ENCODE measurements around the gene SERPINA5.

SERPINA5 gene, protein sequence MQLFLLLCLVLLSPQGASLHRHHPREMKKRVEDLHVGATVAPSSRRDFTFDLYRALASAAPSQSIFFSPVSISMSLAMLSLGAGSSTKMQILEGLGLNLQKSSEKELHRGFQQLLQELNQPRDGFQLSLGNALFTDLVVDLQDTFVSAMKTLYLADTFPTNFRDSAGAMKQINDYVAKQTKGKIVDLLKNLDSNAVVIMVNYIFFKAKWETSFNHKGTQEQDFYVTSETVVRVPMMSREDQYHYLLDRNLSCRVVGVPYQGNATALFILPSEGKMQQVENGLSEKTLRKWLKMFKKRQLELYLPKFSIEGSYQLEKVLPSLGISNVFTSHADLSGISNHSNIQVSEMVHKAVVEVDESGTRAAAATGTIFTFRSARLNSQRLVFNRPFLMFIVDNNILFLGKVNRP

DNA sequence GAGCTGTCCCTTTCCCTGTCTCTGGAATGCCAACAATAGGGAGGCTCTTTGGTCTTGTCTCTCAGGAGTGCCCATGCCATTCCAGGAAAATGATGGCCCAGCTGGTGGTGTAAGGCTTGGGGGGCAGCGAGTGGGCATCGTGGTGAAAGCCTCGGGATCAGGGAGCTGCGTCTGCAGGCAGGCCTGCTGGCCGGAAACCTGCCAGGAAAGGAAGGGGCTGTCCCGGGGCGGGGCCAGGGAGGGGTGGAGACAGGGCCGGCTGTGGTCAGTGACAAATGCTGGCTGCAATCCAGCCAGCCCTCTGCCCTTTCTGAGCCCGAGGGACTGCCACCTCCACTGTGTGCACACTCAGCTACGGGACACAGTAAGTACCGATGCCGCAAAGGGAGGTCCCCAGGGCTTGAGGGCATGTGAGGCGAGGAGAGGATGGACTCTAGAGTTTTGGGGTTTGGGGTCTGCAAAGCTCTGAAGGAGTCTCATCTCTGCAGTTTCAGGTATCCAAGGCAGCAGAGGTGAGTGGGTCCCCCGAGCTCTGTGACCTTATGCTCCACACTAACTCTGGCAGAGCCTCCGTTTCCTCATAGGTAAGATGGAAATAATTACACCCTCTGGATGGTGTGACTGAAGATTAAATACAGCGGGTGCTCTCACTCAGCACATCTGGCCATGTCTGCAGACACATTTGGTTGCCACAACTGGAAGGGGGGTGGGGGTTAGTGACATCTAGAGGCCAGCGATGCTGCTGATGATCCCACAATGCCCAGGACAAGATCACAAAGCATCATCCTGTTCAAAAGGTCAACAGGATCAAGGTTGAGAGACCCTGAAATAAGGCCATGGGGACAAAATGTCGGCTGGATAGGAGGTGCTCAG is at the start of gene SERPINA5:
TSS of gene SERPINA5 (plus strand) at position 300 of the 873 bp plus-strand sequence. CDS start 5,937 bp downstream, outside the sequence.
- DNase-seq = no peak

DNA sequence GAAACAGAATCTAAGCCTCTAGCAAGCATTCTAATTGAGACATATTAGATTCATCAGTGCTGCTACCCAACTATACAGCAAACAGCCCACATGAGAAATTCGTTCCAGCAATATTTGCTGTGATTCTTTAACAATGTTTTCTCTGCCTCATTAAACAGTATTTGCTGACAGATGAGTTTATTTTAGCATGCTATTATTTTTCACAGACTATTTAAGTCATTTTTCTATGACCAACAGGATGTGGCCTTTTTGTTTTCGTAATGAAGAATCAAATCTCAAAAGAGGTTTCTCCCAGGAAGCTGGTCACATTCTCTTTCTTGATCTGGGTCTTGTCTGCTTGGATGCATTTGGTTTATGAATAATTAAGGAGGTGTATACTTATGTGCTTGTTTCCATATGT is 48.8 kb upstream of the SERPINA5 start:
- DNase-seq = no peak

DNA sequence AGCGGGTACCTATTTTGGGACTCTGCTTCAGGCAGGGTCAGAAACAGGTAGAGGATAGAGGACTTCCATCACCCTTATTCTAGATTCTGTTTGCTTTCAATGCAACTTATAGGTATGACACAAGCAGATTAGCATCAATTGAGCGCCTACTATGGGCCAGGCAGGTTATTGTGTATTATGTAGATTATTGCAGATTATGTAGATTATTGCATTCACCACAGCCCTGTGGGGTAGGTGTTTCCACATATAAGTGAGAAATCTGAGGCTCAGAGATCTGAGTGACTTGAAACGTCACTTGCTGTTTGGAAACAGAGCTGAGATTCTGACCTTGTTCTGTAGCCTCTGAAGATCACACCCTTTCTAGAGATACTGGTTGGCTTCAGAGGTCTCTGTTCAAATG is 45.7 kb upstream of the SERPINA5 start:
- DNase-seq = no peak

DNA sequence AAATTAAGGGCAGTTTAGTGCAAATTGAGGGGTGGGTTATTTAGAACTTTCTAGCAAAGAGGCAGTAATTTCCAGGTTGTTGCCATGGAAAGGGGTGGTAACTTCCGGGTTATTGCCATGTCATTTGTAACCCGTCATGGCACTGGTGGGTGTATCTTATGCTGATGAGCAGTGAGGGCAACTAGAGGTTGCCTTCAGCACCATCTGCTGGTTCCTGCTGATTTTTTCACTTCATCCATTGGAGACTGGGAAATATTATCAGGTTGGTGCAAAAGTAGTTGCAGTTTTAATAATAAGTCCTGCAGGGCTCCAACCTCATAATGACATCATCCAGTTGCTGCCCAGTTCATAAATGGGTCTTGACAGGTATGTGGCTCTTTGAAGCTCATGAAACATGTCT is 44.4 kb upstream of the SERPINA5 start:
- DNase-seq = no peak

DNA sequence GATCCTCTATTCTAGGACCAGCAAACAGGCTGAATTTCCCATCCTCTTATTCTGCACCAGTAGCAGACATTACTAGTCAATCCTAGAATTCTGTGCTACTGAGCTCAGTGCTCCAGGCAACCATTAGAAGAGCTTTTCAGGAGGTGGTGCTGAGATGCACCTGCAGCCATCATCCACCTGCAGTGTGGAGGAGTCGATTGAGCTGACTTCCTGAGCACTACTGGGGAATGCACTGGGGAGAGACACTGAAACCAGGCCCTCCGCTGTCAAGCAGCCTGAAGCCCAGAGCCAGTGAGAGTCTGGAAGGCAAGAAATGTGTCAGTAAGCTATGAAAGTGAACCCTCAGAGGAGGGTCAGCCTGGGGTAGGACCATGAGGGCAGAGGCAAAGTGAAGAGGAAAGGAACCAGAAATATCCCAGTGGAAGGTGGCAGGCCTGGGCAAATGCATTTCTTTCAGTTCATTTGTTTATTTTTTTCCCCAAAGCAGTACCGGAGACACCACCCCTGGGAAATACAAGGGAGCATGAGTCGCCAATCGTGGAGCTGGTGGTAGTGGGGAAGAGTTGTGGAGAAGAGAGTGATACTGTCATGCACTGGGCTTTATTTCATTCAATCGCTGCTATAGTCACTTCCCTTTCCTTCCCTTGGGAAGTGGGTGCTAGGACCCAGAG is 43.0 kb upstream of the SERPINA5 start:
- DNase-seq = no peak

DNA sequence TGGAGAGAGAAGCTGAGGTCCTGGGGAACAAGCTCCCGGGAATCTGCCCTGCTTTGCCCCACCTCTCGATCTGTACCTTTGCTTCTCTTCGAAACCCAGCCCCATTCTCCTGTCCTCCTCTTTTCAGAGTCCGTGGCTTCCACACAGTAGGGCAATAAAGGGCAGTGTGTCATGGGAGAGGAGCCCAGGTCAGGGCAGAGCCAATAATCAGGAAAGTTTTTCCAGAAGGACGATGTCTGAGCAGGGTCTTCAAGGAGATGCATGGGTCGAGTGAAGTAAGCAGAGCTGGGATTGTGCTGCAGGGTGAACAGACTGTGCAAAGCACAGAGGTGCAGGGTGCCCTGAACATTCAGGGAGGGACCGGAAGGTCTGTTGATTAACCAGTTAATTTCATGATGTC is 42.0 kb upstream of the SERPINA5 start:
- DNase-seq = no peak

DNA sequence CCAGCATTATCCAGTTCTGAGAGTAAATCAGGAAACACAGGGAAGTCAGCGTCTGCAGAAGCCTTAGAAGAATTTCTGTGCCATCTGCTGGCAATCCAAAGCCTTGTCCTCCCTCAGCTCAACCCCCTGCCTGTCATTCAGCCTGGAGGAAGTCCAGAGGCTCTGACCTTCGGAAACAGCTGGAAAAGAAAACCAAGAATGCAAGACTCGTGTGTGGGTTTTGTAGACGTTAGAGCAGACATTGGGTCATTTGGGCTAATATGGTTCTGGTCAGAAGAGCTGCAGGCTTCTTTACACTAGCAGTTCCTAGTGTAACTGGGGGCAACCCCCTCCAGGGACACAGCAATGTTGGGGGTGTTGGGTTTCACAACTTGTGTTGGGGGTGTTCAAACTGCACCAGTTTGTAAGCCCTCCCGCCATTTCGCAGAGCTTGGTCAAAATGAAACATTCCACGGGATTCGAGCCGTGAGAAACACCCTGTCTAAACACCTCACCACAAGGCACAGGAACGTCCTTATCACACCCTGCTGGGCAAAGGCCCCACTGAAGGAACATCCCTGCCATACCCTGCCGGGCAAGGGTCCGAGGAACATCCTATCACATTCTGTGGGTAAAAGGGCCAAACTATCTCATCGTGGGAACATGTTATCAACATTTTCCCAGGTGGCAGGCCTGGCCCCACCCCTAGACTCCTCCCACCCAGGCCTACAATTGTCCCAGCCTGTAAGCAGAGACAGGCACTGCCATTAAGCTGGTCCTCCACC is 41.0 kb upstream of the SERPINA5 start:
- no peak for DNase-seq

DNA sequence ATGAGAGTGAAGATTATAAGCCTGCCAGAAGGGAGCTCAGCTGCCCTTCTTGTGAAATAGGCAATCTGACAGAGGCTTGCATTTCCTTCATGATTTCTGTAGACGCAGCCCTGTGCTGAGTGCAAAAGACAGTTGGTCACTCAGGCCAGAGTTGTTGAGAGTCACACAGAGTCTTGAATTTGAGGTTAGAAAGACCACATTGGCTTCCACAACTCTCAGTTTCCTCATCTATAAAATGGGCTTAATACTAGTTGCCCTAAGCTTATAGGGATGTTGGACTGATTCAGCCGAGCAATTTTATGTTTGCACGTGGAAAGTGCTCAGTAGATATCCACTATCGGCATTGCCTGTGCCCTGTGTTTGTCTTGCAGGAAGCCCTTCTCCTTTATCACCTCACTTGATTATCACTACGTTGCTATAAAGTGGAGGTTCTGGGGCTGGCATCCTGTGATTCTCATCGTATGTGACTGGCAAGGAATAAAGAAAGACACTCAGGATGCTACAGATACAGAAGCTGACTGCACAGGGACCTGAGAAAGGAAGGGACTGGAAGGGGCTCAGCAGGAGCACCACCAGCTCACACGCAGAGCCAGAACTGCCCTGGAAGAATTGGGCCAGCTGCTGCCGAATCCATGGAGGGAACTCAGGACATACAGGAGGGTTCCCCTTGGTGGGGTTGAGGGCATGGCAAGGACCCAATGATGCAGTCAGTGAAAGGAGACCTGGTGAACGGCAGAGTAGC is 39.8 kb upstream of the SERPINA5 start:
- DNase-seq = no peak

DNA sequence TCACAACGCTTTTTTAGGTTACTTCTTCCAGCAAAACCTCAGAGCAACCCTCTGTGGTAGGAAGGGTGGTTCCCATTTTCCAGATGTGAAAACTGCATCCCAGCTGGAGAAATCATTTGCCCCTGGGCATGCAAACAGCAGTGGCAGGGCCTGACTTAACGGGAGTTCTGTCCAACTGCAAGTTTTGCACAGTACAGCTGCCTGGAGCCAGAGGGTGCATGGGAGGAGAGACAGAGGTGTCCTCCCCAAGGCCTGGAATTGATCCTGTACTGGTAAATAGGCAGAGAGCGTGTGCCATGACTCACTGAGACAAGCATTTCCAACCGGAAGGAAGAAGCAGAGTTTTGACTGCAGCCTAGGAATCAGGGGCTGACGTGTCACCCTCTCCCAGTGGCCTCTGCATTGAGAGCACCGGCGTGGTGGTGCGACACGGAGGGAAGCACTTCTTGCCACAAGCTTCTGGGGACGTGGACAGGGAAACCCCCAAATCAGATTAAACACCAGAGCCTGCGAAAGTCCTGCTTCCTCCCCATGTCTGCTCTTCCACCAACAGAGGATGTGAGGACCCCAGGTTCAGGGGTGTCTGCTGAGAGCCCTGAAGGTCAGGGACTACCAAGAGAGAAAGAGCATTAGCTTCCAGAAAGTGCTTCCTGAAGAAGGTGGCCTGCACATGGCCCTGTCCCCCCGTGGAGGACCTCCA is 39.0 kb upstream of the SERPINA5 start:
- DNase-seq = no peak

DNA sequence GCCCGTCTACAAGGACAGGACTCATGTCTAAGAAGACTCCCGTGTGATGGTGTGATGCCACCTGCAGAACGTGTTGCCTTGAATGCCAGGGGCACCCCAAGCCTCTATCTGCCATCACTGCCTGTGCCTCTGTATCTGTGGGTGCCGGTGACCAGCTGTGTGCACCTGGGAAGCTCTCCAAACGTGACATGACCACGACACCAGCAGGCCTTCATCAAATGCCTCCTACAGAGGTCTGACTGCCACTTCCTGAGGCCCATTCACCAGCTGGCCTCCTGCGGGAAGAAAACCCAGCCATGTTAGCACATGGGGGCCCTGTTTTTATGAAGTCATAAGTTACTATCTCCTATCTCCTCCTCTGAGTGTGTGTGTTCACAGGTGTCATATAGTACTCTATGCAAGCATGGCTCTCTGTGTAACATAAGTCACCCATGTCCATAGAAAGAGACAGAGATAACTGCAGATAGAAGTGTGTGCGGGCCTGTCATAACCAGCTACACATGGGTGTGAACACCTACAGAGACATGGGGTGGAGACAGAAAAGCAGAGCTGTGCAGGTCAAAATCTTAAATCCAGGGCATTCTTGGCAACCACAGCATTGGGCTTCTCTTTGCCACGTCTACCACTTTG is 38.3 kb upstream of the SERPINA5 start:
- DNase-seq = no peak

DNA sequence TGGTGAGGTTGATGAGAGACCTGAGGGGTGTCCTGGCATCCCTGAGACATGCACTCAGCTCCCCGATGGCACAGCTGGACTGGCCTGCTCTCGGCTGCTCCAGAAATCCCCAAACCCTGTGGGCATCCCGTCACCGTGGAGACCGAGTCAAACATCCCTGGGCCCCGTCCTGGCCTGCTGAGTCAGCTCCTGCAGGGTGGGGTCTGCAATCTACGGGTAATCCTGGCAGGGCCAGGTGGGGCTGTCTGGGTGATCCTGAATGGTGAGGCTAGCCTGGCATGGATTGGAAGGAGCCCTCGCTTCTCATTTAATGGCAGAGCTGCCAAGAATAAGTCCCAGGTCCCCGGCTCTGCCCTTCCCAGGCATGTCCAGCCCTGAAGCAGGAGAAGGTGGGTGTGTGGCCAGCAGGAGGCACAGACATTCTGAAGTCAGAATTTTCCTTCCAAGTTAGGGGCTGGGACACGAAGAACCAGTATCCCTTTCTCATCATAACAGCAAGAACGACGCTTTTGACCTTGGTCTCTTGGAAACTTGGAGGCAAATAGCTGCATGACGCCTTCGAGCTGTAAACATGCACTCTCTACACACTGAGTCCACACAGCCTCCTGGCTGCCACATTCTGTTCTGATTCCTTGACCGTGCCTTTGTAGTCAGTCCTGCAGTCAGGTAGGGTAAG is 37.6 kb upstream of the SERPINA5 start:
- DNase-seq = no peak

DNA sequence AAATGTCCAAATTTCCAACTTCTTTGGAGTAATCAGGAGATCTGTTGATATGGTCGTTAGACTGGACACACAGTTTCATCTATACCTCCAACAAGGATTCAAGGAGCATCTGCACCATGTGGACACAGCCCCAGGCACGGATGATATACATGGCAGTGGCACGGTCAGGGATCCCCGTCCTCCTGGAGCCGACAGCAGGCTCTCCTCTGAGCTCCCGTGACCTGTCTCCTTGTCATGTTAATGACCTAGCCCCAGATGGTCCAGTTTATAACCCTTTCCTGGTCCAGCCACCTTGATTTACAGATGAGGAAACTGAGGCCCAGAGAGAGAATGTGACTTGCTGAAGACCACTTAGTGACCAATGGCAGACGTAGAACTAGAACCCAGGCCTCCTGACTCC is 36.5 kb upstream of the SERPINA5 start:
- no peak for DNase-seq

DNA sequence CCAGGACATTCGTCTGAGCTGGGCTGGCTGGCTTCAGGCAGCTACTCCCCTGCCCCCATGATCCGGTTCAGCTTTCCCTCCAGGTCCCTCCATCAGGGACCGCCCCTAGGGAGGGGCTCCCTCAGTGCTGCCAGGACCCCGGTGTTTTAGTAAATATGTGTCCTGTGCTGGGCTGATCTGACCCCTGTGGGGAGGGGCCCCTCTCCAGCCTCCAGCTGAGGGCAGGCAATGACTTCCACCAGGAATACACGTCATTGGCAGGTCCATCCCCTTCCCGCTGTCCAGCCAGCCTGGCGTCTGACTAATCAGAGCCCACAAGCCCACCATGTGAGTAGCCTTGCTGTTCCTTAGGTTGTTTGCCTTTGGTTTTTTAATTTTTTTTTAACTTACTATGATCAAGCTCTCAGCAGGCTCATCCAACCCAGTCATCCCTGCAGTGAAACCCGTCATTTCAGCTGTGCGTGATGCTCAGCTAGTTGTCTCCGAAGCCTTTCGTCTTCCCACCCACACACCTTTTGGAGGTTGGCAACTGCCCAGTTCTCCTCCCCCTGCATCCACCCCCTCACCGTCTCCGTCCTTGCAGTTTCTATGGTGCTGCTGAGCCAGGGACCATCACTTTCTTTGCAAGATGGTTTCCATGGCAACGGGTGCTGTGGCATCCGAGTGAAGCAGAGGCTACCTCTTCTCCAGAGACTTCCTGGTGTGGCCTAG is 35.9 kb upstream of the SERPINA5 start:
- DNase-seq = no peak

DNA sequence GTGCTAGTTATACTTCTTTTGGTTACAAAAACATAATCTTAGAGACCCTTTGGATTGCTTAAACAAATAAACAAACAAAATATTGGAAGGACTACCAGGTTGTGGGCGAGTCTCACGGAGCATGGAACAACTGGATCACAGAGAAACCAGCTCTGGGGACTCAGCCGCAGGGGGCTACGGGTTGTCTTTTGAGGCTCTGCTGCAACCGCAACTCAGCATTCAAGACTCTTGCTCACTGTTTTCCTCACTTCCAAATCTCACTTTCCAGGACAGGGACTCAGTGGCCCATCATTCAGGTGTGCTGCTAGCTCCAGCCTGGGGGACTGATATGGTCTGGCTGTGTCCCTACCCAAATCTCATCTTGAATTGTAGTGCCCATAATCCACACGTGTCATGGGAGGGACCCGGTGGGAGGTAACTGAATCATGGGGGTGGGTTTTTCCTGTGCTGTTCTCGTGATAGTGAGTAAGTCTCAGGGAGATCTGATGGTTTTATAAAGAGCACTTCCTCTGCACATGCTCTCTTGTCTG is 34.0 kb upstream of the SERPINA5 start:
- DNase-seq = no peak

DNA sequence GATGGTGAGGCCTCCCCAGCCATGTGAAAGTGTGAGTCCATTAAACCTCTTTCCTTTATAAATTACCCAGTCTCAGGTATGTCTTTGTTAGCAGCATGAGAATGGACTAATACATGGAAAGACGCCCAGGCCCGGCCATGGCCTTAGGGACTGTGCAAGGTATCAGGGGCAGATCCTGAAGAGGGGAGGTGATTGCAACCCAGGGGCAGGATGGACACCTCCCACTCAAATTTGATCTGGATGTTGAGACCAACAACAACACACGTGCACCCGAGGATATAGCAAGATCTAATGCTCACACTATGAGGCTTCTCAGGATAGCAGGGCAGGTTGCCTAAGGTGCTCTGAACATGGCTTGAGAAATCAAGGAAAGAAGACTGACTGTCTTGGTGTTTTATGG is 33.5 kb upstream of the SERPINA5 start:
- no peak for DNase-seq

DNA sequence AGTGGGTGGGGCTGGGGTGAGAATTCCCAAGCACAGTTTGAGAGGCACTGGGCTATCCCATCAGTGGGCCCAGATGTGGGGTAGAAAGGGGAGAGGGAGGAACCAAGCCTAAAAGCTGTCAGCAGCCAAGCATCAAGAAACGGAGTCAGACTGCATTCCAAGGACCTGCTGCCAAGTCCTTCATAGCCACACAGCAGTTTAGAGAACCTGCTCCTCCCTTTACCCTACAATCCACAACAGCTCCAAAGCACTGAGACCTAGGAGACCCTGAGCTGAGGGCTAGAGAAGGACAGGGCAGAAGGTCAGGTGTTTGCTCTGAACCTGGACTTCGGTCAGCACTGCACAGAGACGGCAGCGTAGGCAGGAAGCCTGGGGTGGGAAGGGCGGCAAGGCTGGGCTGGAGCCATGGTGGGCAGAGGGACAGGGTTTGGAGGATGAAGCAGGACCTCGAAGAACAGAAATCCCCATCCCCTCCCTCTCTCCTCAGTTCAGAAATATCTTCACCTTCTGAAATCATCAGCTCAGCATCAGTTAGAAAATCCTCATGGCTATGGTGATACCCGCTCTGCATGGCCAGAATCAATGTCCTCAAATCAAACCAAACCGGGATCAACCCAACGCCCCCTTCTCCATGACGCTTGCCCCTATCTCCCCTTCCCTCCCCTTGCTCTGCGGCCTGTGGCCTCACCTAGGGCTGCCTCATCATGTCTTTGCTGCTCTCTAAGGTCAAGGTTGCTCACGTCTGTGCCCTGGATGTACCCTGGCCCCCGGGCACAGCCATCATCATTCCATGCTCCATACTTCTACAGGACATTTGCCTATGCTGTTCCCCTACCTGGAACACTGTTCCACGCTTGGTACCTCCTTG is 32.9 kb upstream of the SERPINA5 start:
- DNase-seq = no peak

DNA sequence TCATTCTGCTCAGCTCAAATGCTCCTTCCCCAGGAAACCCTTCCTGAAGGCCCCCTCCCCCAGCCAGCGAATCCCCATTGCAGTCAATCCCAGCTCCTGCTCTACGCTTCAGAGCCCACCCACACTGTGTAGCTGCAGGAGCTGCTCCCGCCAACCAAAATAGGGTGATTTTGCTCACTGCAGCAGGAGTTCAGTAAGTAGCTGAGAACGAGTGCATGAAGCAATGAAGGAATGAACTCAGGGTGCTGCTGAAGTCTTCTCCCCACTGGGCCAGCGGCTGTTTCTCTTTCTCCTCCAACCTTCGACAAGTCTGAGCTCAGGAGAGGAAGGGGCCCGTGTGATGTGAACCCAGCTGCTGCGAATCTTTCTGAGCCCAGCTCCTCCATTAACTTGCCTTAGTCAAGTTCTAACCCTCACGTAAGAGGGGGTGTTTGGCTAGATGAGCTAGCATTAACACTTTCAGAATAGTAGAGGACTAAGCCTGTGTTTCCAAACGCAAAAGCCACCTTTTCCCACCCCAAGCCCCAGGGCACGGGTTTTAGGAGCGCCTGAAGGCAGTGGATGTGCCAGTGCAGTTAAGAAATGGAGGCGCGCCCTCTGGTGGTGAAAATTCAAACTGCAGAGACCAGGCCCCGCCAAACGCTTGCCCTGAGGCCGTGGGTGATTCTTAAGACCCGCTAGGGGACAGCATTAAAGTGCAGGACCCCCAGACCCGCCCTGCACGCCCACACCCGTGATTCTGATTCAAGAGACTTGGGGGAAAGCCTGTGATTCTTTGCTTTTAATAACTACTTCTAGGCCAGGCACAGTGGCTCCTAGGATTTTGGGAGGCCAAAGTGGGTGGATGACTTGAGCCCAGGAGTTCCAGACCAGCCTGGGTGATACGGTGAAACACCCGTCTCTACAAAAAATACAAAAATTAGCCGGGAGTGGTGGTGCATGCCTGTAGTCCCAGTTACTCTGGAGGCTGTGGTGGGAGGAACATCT is 31.9 kb upstream of the SERPINA5 start:
- DNase-seq = no peak

All from CD4-positive, alpha-beta T cell treated with Interleukin-15 for 1 hour (primary cell).